ENCODE results near the gene HSF2BP.

The HSF2BP gene

GRCh38 chr21:43689556-43690337 lies 30.5 kb upstream of the HSF2BP start:
- H3K4me3 Mint-ChIP-seq: no peak overlapping the region
- H3K27ac Mint-ChIP-seq: peak overlapping the region; percentile 54
- no peak for TF ChIP-seq CTCF (IDR thresholded peaks at IDR 0.05)
- DNase-seq: no peak
- peaks cover 2% of the 10 kb centered on the region for H3K27me3 Mint-ChIP-seq (ENCODE audit: low read depth, poor library complexity)
- peaks cover 51% of the 10 kb centered on the region for H3K36me3 Mint-ChIP-seq (ENCODE audit: low read depth)
- no peaks in the 10 kb centered on the region for H3K9me3 Mint-ChIP-seq
- no peaks in the 10 kb centered on the region for H3K4me1 Mint-ChIP-seq

- Mint-ChIP-seq H3K27me3 (ENCODE audit: low read depth, poor library complexity) (peaks cover 2% of the 10 kb centered on the region), H3K4me1 (no peaks in the 10 kb centered on the region), H3K9me3 (no peaks in the 10 kb centered on the region), H3K36me3 (ENCODE audit: low read depth) (peaks cover 52% of the 10 kb centered on the region), H3K4me3 (no peak overlapping the region), H3K27ac (no peak overlapping the region)
- DNase-seq: no peak
- TF ChIP-seq CTCF (IDR thresholded peaks at IDR 0.05): no peak
Measured at GRCh38 chr21:43688906-43689305, 29.6 kb upstream of the HSF2BP start.

- Mint-ChIP-seq H3K27ac (no peak overlapping the region), H3K9me3 (no peaks in the 10 kb centered on the region), H3K4me3 (no peak overlapping the region), H3K4me1 (no peaks in the 10 kb centered on the region), H3K36me3 (ENCODE audit: low read depth) (peaks cover 45% of the 10 kb centered on the region), H3K27me3 (ENCODE audit: low read depth, poor library complexity) (peaks cover 2% of the 10 kb centered on the region)
- no peak for TF ChIP-seq CTCF (IDR thresholded peaks at IDR 0.05)
- DNase-seq: no peak
Measured at GRCh38 chr21:43687566-43688399, 28.5 kb upstream of the HSF2BP start.

- H3K36me3 Mint-ChIP-seq (ENCODE audit: low read depth): peaks cover 46% of the 10 kb centered on the region
- H3K4me3 Mint-ChIP-seq: no peak overlapping the region
- H3K9me3 Mint-ChIP-seq: no peaks in the 10 kb centered on the region
- H3K27me3 Mint-ChIP-seq (ENCODE audit: low read depth, poor library complexity): peaks cover 2% of the 10 kb centered on the region
- TF ChIP-seq CTCF (IDR thresholded peaks at IDR 0.05): no peak
- H3K4me1 Mint-ChIP-seq: no peaks in the 10 kb centered on the region
- H3K27ac Mint-ChIP-seq: no peak overlapping the region
- DNase-seq: no peak
Measured at GRCh38 chr21:43686811-43687565, 27.7 kb upstream of the HSF2BP start.

GRCh38 chr21:43684424-43684823 lies 25.1 kb upstream of the HSF2BP start:
- H3K27ac Mint-ChIP-seq: no peak overlapping the region

More at GRCh38 chr21:43684424-43684823, 25.1 kb upstream of the HSF2BP start:
- H3K4me1 Mint-ChIP-seq: no peaks in the 10 kb centered on the region
- DNase-seq: no peak
- TF ChIP-seq CTCF (IDR thresholded peaks at IDR 0.05): no peak
- no peak overlapping the region for H3K4me3 Mint-ChIP-seq
- peaks cover 52% of the 10 kb centered on the region for H3K36me3 Mint-ChIP-seq (ENCODE audit: low read depth)
- no peaks in the 10 kb centered on the region for H3K9me3 Mint-ChIP-seq
- H3K27me3 Mint-ChIP-seq (ENCODE audit: low read depth, poor library complexity): no peaks in the 10 kb centered on the region
